ENCODE results near the gene ATP6V1B1. TPM values are rescaled to one million over a fixed set of nuclear protein-coding genes. Genes with fewer than 3 reads are reported as not detected.

The ATP6V1B1 gene
- total RNA-seq, 1 experiment from 2014 or later = 4.0 TPM

GRCh38 chr2:70905443-70906421 lies 30.0 kb upstream of the ATP6V1B1 start:
- Mint-ChIP-seq H3K9me3 (ENCODE audit: unreplicated experiment) (no peaks in the 10 kb centered on the region), H3K27me3 (ENCODE audit: insufficient read depth, unreplicated experiment) (no peaks in the 10 kb centered on the region), H3K4me1 (ENCODE audit: low read depth, unreplicated experiment) (no peaks in the 10 kb centered on the region), H3K36me3 (ENCODE audit: insufficient read depth, unreplicated experiment) (no peaks in the 10 kb centered on the region), H3K27ac (ENCODE audit: unreplicated experiment) (no peak overlapping the region), H3K4me3 (ENCODE audit: unreplicated experiment) (no peak overlapping the region)
- Histone ChIP-seq H3K4me1 (peaks cover 11% of the 10 kb centered on the region; the same call in 1 of the 2 replicates), H3K9me3 (no peaks in the 10 kb centered on the region), H3K36me3 (ENCODE audit: control insufficient read depth, insufficient read depth, low read length) (no peaks in the 10 kb centered on the region), H3K4me3 (ENCODE audit: low read depth, low read length) (no peak overlapping the region), H3K27me3 (replicated peaks; ENCODE audit: control insufficient read depth, insufficient read depth, low read length) (no peaks in the 10 kb centered on the region)
- intact Hi-C loops (cut with micrococcal nuclease; ENCODE audit: unreplicated experiment) = no loop called here
- TF ChIP-seq CTCF (IDR thresholded peaks at IDR 0.05; ENCODE audit: insufficient read depth in 1 of 2, low read depth in 1 of 2, low read length in 1 of 2, severe bottlenecking in 1 of 2, unreplicated experiment in 1 of 2) = no peak
- ChIA-PET CTCF (no interaction called here), POLR2A (no interaction called here)
- BruUV-seq (replicated peaks) = no TSS peak
- no peak for DNase-seq

- CTCF ChIA-PET = no interaction called here
- DNase-seq = no peak
- no peak overlapping the region for H3K27ac Mint-ChIP-seq (ENCODE audit: unreplicated experiment)
- H3K4me1 Mint-ChIP-seq (ENCODE audit: low read depth, unreplicated experiment) = no peaks in the 10 kb centered on the region
- intact Hi-C loops (cut with micrococcal nuclease; ENCODE audit: unreplicated experiment) = no loop called here
- TF ChIP-seq CTCF (IDR thresholded peaks at IDR 0.05; ENCODE audit: insufficient read depth in 1 of 2, low read depth in 1 of 2, low read length in 1 of 2, severe bottlenecking in 1 of 2, unreplicated experiment in 1 of 2) = no peak
- H3K4me1 ChIP-seq = peaks cover 11% of the 10 kb centered on the region; the same call in 1 of the 2 replicates
- no peaks in the 10 kb centered on the region for H3K36me3 Mint-ChIP-seq (ENCODE audit: insufficient read depth, unreplicated experiment)
- H3K4me3 ChIP-seq (ENCODE audit: low read depth, low read length) = no peak overlapping the region
- no peaks in the 10 kb centered on the region for H3K27me3 ChIP-seq (replicated peaks; ENCODE audit: control insufficient read depth, insufficient read depth, low read length)
- POLR2A ChIA-PET = no interaction called here
- H3K27me3 Mint-ChIP-seq (ENCODE audit: insufficient read depth, unreplicated experiment) = no peaks in the 10 kb centered on the region
- H3K4me3 Mint-ChIP-seq (ENCODE audit: unreplicated experiment) = no peak overlapping the region
- no peaks in the 10 kb centered on the region for H3K9me3 Mint-ChIP-seq (ENCODE audit: unreplicated experiment)
- no TSS peak for BruUV-seq (replicated peaks)
- H3K9me3 ChIP-seq = no peaks in the 10 kb centered on the region
- H3K36me3 ChIP-seq (ENCODE audit: control insufficient read depth, insufficient read depth, low read length) = no peaks in the 10 kb centered on the region
Measured at GRCh38 chr2:70906439-70907005, 29.2 kb upstream of the ATP6V1B1 start.

GRCh38 chr2:70907130-70908057 lies 28.3 kb upstream of the ATP6V1B1 start:
- Mint-ChIP-seq H3K27me3 (ENCODE audit: insufficient read depth, unreplicated experiment) (no peaks in the 10 kb centered on the region), H3K4me1 (ENCODE audit: low read depth, unreplicated experiment) (no peaks in the 10 kb centered on the region), H3K36me3 (ENCODE audit: insufficient read depth, unreplicated experiment) (no peaks in the 10 kb centered on the region), H3K9me3 (ENCODE audit: unreplicated experiment) (no peaks in the 10 kb centered on the region), H3K27ac (ENCODE audit: unreplicated experiment) (no peak overlapping the region), H3K4me3 (ENCODE audit: unreplicated experiment) (no peak overlapping the region)
- CTCF ChIA-PET = no interaction called here
- no peak for DNase-seq
- Histone ChIP-seq H3K27me3 (replicated peaks; ENCODE audit: control insufficient read depth, insufficient read depth, low read length) (no peaks in the 10 kb centered on the region), H3K4me3 (ENCODE audit: low read depth, low read length) (no peak overlapping the region), H3K4me1 (peaks cover 8% of the 10 kb centered on the region; the same call in 1 of the 2 replicates), H3K36me3 (ENCODE audit: control insufficient read depth, insufficient read depth, low read length) (no peaks in the 10 kb centered on the region), H3K9me3 (no peaks in the 10 kb centered on the region)
- POLR2A ChIA-PET = no interaction called here
- intact Hi-C loops (cut with micrococcal nuclease; ENCODE audit: unreplicated experiment) = no loop called here
- BruUV-seq (replicated peaks) = no TSS peak
- TF ChIP-seq CTCF (IDR thresholded peaks at IDR 0.05; ENCODE audit: insufficient read depth in 1 of 2, low read depth in 1 of 2, low read length in 1 of 2, severe bottlenecking in 1 of 2, unreplicated experiment in 1 of 2) = no peak

Measured in Caco-2 (cell line).